DND-41 (cell line): ENCODE measurements around the gene PCGF3.

Source experiments
- ATAC-seq: fragments of 200-7000 bp; cut with Tn5 transposase; 3 replicates; pipeline ENCODE4 v1.9.1; 2021; ENCODE audit warnings: low read depth; ENCODE audit not compliant: insufficient read depth
- DNase-seq: peaks from one replicate; pipeline ENCODE4 v3.0.0-alpha.2; 2020
- H2AFZ ChIP-seq: 2 replicates; pipeline ENCODE4 v1.6.0; 2012; ENCODE audit warnings: low read depth, low read length
- H3K27ac ChIP-seq: 2 replicates; pipeline ENCODE4 v1.5.1; 2012; ENCODE audit warnings: low read length, inconsistent platforms
- H3K27me3 ChIP-seq: fragments of 200-600 bp; sonication (generic); 2 replicates; pipeline ENCODE4 v1.6.0; 2012; ENCODE audit warnings: low read length, mild to moderate bottlenecking, inconsistent platforms; ENCODE audit not compliant: insufficient read depth, poor library complexity
- H3K36me3 ChIP-seq: 2 replicates; pipeline ENCODE4 v1.5.1; 2012; ENCODE audit warnings: low read length, inconsistent platforms; ENCODE audit not compliant: insufficient read depth
- H3K4me1 ChIP-seq: 2 replicates; pipeline ENCODE4 v1.5.1; 2012; ENCODE audit warnings: mild to moderate bottlenecking, low read length; ENCODE audit not compliant: insufficient read depth
- H3K4me2 ChIP-seq: 2 replicates; pipeline ENCODE4 v1.6.0; 2012; ENCODE audit warnings: mild to moderate bottlenecking, moderate library complexity, low read length, inconsistent platforms; ENCODE audit not compliant: insufficient read depth
- H3K4me3 ChIP-seq, 2 experiments: fragments of 200-600 bp in 1 of 2; shearing (Covaris generic) in 1 of 2; 2 replicates each; pipeline ENCODE4 v1.5.1; 2012 to 2016; ENCODE audit warnings: inconsistent platforms in 2 of 2, low read length in 2 of 2, mild to moderate bottlenecking in 2 of 2, low read depth in 1 of 2, moderate library complexity in 1 of 2
- H3K79me2 ChIP-seq: 2 replicates; pipeline ENCODE4 v1.6.0; 2012; ENCODE audit warnings: low read length, inconsistent platforms; ENCODE audit not compliant: insufficient read depth
- H3K9ac ChIP-seq: 2 replicates; pipeline ENCODE4 v1.6.0; 2012; ENCODE audit warnings: low read depth, mild to moderate bottlenecking, inconsistent platforms, low read length, moderate library complexity
- H3K9me3 ChIP-seq: 2 replicates; pipeline ENCODE4 v1.5.1; 2012; ENCODE audit warnings: low read length, moderate library complexity, mild to moderate bottlenecking, inconsistent platforms; ENCODE audit not compliant: insufficient read depth, severe bottlenecking
- H4K20me1 ChIP-seq: 2 replicates; pipeline ENCODE4 v1.6.0; 2012; ENCODE audit warnings: low read length; ENCODE audit not compliant: insufficient read depth
- CTCF ChIP-seq: IDR thresholded peaks from 2 replicates; pipeline ENCODE4 v1.5.1; 2012; ENCODE audit warnings: borderline replicate concordance, low read length, moderate library complexity, mild to moderate bottlenecking; ENCODE audit not compliant: poor library complexity, severe bottlenecking; ENCODE audit errors: extremely low read depth
- EZH2 ChIP-seq: IDR thresholded peaks from 3 replicates; pipeline ENCODE4 v1.6.1; 2012; ENCODE audit warnings: borderline replicate concordance, low read depth, mild to moderate bottlenecking, moderate library complexity, low read length, inconsistent platforms; ENCODE audit not compliant: severe bottlenecking

The PCGF3 gene

DNA sequence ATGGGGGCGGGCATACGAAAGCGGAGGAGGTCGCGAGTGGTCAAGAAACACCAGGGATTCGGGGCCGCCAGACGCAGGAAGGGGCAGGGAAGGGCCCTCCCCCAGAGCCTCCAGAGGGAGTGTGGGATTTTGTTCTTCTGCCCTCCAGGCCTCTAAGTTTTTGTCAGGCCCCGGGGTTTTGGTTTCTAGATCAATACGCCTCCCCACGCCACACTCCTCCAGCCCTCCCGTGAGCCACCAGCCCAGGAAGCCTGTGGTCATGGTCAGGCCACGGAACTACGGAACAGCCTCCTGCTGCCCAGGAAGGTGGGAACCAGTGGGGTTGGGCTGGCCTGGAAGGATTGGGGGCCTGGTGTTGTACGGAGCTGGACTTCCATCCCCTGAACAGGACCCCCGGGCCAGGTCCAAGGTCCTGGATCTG is 81.9 kb downstream of the PCGF3 start:
- H3K27ac ChIP-seq, result no peak overlapping the region
- no peak overlapping the region for H3K9ac ChIP-seq
- H3K27me3 ChIP-seq, result no peaks in the 10 kb centered on the region
- peaks cover 7% of the 10 kb centered on the region for H3K4me1 ChIP-seq
- H4K20me1 ChIP-seq, result no peaks in the 10 kb centered on the region
- TF ChIP-seq EZH2, result no peak
- no peak for TF ChIP-seq CTCF
- DNase-seq (no peak), ATAC-seq (no peak)
- no peak overlapping the region for H3K4me2 ChIP-seq
- no peak overlapping the region for H3K4me3 ChIP-seq
- H3K79me2 ChIP-seq, result no peaks in the 10 kb centered on the region
- no peaks in the 10 kb centered on the region for H3K36me3 ChIP-seq
- H3K9me3 ChIP-seq, result no peaks in the 10 kb centered on the region
- H2AFZ ChIP-seq, result no peak overlapping the region

- Histone ChIP-seq H3K27ac (no peak overlapping the region), H3K4me2 (no peak overlapping the region), H3K4me3 (no peak overlapping the region), H2AFZ (no peak overlapping the region), H3K9ac (no peak overlapping the region), H3K27me3 (no peaks in the 10 kb centered on the region), H3K4me1 (peaks cover 1% of the 10 kb centered on the region; the same call in 1 of the 2 replicates), H3K9me3 (no peaks in the 10 kb centered on the region), H3K36me3 (no peaks in the 10 kb centered on the region), H4K20me1 (no peaks in the 10 kb centered on the region), H3K79me2 (no peaks in the 10 kb centered on the region)
- no peak for DNase-seq
- no peak for ATAC-seq
- TF ChIP-seq CTCF, result no peak
- no peak for TF ChIP-seq EZH2
Observed at GRCh38 chr4:788006-788635, 82.5 kb downstream of the PCGF3 start.

GRCh38 chr4:788636-789297 is 83.1 kb downstream of the PCGF3 start:
- ATAC-seq (no peak), DNase-seq (no peak)
- TF ChIP-seq EZH2 (no peak), CTCF (no peak)
- Histone ChIP-seq H3K36me3 (no peaks in the 10 kb centered on the region), H4K20me1 (no peaks in the 10 kb centered on the region), H3K27me3 (no peaks in the 10 kb centered on the region), H3K4me1 (no peaks in the 10 kb centered on the region), H3K27ac (no peak overlapping the region), H3K9me3 (no peaks in the 10 kb centered on the region), H3K4me3 (no peak overlapping the region), H2AFZ (no peak overlapping the region), H3K79me2 (no peaks in the 10 kb centered on the region), H3K9ac (no peak overlapping the region), H3K4me2 (no peak overlapping the region)
